Aorta (tissue), 5 donors: ENCODE data around the gene RIBC2. TPM values are rescaled to one million over a fixed set of nuclear protein-coding genes. Genes with fewer than 3 reads are reported as not detected.
"Not testable (repeated sequence)": the region's sequence is repeated elsewhere in the genome, so short reads cannot be mapped to it uniquely, and the experiment has no call there.

ENCODE experiments used
- ATAC-seq: fragments of 200-7000 bp; cut with Tn5 transposase; one replicate; pipeline ENCODE4 v1.9.1; 2022; ENCODE audit warnings: moderate library complexity; ENCODE audit not compliant: low FRiP score
- DNase-seq, 2 donors: peaks; one replicate each; pipeline ENCODE4 v3.0.0-alpha.2; 2020
- H3K27ac ChIP-seq, 2 donors: one replicate each; pipeline ENCODE4 v1.5.1; 2013; ENCODE audit warnings: low read length in 2 of 2, mild to moderate bottlenecking in 2 of 2, moderate library complexity in 2 of 2, control low read depth in 1 of 2, inconsistent platforms in 1 of 2, low read depth in 1 of 2
- H3K27me3 ChIP-seq, 2 donors: one replicate each; pipeline ENCODE4 v1.6.1; 2013; ENCODE audit warnings: control low read depth in 1 of 2, low read length in 1 of 2, mild to moderate bottlenecking in 1 of 2, moderate library complexity in 1 of 2; ENCODE audit not compliant: insufficient read depth in 2 of 2, control insufficient read depth in 1 of 2
- H3K36me3 ChIP-seq, 2 donors: one replicate each; pipeline ENCODE4 v1.6.1; 2013; ENCODE audit warnings: control low read depth in 1 of 2, low read length in 1 of 2, mild to moderate bottlenecking in 1 of 2; ENCODE audit not compliant: insufficient read depth in 2 of 2, control insufficient read depth in 1 of 2
- H3K4me1 ChIP-seq, 2 donors: one replicate each; pipeline ENCODE4 v1.6.1; 2013; ENCODE audit warnings: low read length in 2 of 2, control low read depth in 1 of 2, mild to moderate bottlenecking in 1 of 2, moderate library complexity in 1 of 2; ENCODE audit not compliant: insufficient read depth in 2 of 2, control insufficient read depth in 1 of 2
- H3K4me3 ChIP-seq, 2 donors: one replicate each; pipeline ENCODE4 v1.5.1; 2013; ENCODE audit warnings: low read length in 2 of 2, control low read depth in 1 of 2, mild to moderate bottlenecking in 1 of 2
- H3K9me3 ChIP-seq: one replicate; pipeline ENCODE4 v1.6.1; 2013; ENCODE audit warnings: mild to moderate bottlenecking, low read length; ENCODE audit not compliant: control insufficient read depth
- WGBS, 2 donors: extraction: QIAGEN DNeasy Blood & Tissue Kit; methylation state at CpG; one replicate each; pipeline ENCODE4 v1.1.7; 2013; 5-methylcytosine and 5-hydroxymethylcytosine counted together
- intact Hi-C, 2 donors: fragments of 100-400 bp; cut with DNase I; formaldehyde crosslinking; loops; one replicate each; pipeline versions ENCODE4 v1.14.2 to v1.15.0; 2022
- polyA plus RNA-seq, 2 donors: library from polyadenylated mRNA; stranded (reverse); fragments of 200-250 nt; gene quantifications; one replicate each; pipeline ENCODE4 v1.2.3, GENCODE V29; 2013
- total RNA-seq, 2 donors: library from RNA; stranded (reverse); fragmentation: NEBNext Ultra II Directional; extraction: Animal tissue kit (Norgen Biotek cat#: 25700); gene quantifications; one replicate each; pipeline ENCODE4 v1.2.1, GENCODE V29; 2021
- donor health status: healthy with polysubstance abuse.
- donor health status: Bipolar disorder and iron deficiency.
- donor health status: DM: no; HTN: no; CAD: no.
- donor health status: DM: no; HTN: no; CAD: no.
- donor health status: DM: yes; HTN: yes; CAD: no.

Gene RIBC2
- total and polyA plus RNA-seq, 4 donors = 0.31 to 1.2 (median 0.55) TPM; not detected in 1

DNA sequence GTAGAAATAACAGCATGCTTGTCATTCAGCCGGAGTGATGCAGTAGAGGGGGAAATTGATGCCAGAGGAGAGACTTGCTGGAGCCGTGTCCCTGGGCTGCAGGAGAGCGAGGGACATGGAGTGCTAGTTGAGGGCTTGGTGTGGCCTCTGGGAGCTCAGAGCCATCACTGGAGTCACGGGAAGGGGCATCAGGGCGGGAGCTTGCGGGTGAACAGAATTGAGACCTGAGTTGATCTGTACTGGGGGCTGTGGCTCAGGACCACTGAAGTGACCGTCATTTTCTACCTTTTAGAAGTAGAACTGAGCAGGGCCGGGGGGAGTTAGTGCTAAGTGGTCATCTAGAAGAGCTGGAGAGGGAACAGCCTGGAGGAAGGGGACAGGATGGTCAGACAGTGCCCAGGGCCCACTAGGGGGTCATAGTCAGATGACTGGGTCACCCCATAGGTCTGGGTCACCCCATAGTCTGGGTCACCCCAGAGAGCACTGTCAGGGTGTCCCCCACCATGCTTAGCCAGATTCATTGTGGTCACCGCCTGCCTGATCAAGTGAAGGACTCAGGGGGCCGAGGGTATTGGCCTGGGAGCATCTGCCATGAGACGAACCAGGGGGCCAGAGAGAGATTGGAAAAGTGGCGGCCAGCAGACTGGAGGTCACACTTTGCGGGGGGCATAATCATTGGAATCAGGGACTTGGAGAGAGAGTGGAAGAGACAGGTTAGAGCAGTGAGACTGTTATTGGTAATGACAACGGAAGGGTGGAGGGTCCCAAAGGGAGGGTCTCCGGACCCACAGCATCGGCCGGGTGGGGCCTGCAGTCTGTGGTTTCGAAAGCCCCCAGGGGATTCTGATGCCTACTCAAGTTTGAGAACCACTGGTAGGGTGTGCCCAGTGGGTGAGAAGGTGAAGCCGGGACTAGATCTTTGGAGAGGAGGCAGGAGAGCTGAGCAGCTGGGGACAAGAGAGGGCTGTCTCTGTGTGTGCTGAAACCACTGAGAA, 15.2 kb downstream of the RIBC2 start:
- DNase-seq = peak in 1 of 2 donors; percentile 52

DNA sequence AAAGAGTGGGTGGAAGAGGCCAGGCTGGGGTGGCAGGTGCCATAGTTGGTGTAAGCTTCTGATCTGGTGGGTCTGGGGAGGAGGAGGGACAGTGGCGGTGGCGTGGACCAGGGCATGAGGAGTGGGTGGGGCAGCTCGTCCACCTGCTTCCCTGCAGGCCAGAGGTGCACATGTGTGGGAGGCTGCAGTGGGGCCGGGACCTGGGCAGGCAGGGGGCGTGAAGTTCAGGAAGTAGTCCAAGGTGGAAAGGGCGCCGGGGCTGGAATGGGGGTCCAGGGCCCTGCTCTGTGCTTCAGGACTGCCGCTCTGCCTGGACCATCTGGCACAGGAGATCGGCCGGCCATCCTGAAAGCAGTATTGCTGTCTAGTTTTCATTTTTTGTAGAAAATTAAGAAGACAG, 15.9 kb downstream of the RIBC2 start:
- DNase-seq (peak in 1 of 2 donors; percentile 72), ATAC-seq (no peak)
- intact Hi-C loops = no loop called here

More for the DNA sequence above, 15.2 kb downstream of the RIBC2 start:
- no peaks in the 10 kb centered on the region for H3K36me3 ChIP-seq
- intact Hi-C loops = no loop called here
- no peak for ATAC-seq
- H3K27me3 ChIP-seq = no peaks in the 10 kb centered on the region
- no peaks in the 10 kb centered on the region for H3K9me3 ChIP-seq
- H3K4me1 ChIP-seq = no peaks in the 10 kb centered on the region
- WGBS, 2 donors = 87 to 88% methylated on average over 19 of the region's 19 CpGs
- H3K4me3 ChIP-seq = no peak overlapping the region
- no peak overlapping the region for H3K27ac ChIP-seq

DNA sequence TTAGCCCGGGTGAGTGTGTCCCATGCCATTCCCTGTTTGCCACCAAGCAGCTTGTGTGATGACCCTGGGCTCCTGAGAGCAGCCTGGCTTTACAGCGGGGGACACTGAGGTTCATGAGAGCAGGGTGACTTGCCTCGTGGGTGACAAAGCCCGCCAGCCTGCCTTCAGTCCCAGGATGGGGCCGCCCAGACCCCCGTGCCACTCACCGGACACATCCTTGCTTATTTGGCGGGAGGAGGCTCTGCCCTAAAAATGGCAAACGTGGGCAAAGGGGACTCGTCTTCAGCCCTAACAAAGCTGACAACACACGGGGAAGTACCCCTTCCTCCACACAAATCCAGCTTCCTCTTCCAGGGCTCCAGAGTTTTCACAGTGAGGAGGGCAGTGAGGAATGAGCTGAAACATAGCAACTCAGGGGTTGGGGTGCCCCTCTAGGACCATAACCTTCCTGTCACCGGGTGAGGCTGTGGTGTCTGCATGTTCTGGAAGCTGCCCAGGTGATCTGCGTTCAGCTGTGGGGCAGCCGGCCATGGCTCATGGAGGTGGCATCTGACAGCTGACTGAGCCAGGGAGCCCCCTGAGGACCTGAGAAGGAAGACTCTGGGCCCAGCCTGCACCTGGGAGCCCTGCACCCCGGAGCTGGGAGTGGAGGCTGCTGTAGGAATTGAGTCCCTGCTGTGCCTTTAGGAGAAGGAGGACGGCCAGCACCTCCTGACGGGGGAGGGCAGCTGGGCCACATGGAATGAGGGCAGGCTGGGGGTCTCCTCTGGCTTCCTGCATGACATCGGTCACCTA, 16.7 kb downstream of the RIBC2 start:
- no peak overlapping the region for H3K4me3 ChIP-seq
- intact Hi-C loops = no loop called here
- no peaks in the 10 kb centered on the region for H3K4me1 ChIP-seq
- H3K36me3 ChIP-seq = no peaks in the 10 kb centered on the region
- WGBS, 2 donors = 85 to 86% methylated on average over 18 of the region's 18 CpGs
- no peak overlapping the region for H3K27ac ChIP-seq
- DNase-seq = peak in 1 of 2 donors; percentile 43
- no peaks in the 10 kb centered on the region for H3K27me3 ChIP-seq
- ATAC-seq = no peak
- no peaks in the 10 kb centered on the region for H3K9me3 ChIP-seq

More for the DNA sequence above, 15.9 kb downstream of the RIBC2 start:
- WGBS, 2 donors = 94 to 96% methylated on average over 10 of the region's 10 CpGs
- Histone ChIP-seq H3K4me3 (no peak overlapping the region), H3K27me3 (no peaks in the 10 kb centered on the region), H3K27ac (no peak overlapping the region), H3K9me3 (no peaks in the 10 kb centered on the region), H3K36me3 (no peaks in the 10 kb centered on the region), H3K4me1 (no peaks in the 10 kb centered on the region)

DNA sequence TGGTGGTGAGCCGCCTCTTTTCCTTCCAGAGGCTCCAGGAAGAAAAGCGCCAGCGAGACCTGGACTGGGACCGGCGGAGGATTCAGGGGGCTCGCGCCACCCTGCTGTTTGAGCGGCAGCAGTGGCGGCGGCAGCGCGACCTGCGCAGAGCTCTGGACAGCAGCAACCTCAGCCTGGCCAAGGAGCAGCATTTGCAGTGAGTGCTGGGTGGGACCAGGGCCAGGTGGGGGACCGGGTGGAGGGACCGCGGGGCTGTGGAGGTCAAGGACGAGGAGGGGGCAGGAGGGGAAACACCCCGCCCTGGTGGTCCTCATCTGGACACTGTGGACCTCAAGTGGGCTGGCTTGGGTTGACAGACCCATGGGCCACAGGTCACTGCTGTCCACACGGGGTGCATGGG, 17.4 kb downstream of the RIBC2 start:
- no peak for ATAC-seq
- H3K27me3 ChIP-seq = no peaks in the 10 kb centered on the region
- H3K36me3 ChIP-seq = no peaks in the 10 kb centered on the region
- no peak overlapping the region for H3K27ac ChIP-seq
- H3K9me3 ChIP-seq = no peaks in the 10 kb centered on the region
- peak in 1 of 2 donors; percentile 72 for DNase-seq
- no peak overlapping the region for H3K4me3 ChIP-seq
- H3K4me1 ChIP-seq = no peaks in the 10 kb centered on the region
- 88 to 89% methylated on average over 19 of the region's 19 CpGs for WGBS, 2 donors
- intact Hi-C loops = no loop called here

DNA sequence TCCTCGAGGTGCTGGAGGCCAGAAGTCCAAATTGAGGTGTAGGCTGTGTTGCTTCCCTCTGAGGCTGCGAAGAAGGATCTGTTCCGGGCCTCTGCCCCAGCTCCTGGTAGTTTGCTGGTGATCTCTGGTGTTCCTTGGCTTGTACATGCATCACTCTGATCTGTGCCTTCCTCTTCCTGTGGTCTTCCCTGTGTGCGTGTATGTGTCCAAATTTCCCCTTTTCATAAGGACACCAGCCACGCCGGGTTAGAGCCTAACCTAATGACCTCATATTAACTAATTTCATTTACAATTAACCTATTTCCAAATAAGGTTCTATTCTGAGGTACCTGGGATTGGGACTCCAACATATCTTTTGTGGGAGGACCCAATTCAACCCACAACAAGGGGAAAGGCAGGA, 21.5 kb downstream of the RIBC2 start:
- Histone ChIP-seq H3K9me3 (no peaks in the 10 kb centered on the region), H3K36me3 (no peaks in the 10 kb centered on the region), H3K27ac (no peak overlapping the region), H3K4me1 (no peaks in the 10 kb centered on the region), H3K4me3 (no peak overlapping the region), H3K27me3 (no peaks in the 10 kb centered on the region)
- DNase-seq (no peak), ATAC-seq (no peak)
- WGBS, 2 donors = 86 to 87% methylated on average over 6 of the region's 6 CpGs
- intact Hi-C loops = loop anchor here (1.0 to 5.0 kb wide), 3 partner anchors 118 to 166 kb away; no protein-coding TSS in a partner anchor

DNA sequence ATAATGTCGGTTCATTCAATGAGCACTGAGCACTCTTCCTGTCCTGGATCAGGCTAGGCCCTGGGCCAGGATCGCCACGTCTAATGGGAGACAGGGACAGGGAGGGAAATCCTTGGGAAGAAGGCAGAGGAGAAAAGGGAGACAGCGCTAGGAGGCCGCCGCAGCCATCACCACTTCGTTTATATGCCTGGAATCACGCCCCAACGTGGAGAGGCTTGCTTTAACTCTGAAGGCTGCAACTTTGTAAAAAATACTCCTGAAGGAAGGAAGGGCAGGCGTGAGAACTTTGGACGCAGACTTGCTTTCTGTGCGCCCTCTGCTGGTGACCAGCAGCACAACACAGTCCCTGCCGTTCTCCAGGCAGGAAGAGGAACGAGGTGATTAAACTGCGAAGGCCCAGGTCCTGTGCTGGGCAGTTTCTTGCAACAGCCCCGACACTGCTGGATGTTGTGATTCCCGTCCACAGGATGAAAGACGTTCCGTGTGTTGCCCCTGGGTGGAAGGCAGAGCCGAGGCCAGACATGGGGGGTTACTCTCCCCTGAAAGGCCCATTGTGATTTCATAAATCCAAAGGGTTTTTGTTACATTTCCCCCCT, 22.1 kb downstream of the RIBC2 start:
- no peaks in the 10 kb centered on the region for H3K4me1 ChIP-seq
- DNase-seq (peak; percentile 91 to 95), ATAC-seq (peak; percentile 96)
- peak overlapping the region in 1 of 2 donors; percentile 32 for H3K27ac ChIP-seq
- WGBS, 2 donors = 2% methylated on average over 20 of the region's 20 CpGs
- H3K36me3 ChIP-seq = no peaks in the 10 kb centered on the region
- H3K27me3 ChIP-seq = no peaks in the 10 kb centered on the region
- intact Hi-C loops = loop anchor here (2.0 to 5.0 kb wide), 2 partner anchors 118 to 167 kb away; no protein-coding TSS in a partner anchor
- no peak overlapping the region for H3K4me3 ChIP-seq
- no peaks in the 10 kb centered on the region for H3K9me3 ChIP-seq

DNA sequence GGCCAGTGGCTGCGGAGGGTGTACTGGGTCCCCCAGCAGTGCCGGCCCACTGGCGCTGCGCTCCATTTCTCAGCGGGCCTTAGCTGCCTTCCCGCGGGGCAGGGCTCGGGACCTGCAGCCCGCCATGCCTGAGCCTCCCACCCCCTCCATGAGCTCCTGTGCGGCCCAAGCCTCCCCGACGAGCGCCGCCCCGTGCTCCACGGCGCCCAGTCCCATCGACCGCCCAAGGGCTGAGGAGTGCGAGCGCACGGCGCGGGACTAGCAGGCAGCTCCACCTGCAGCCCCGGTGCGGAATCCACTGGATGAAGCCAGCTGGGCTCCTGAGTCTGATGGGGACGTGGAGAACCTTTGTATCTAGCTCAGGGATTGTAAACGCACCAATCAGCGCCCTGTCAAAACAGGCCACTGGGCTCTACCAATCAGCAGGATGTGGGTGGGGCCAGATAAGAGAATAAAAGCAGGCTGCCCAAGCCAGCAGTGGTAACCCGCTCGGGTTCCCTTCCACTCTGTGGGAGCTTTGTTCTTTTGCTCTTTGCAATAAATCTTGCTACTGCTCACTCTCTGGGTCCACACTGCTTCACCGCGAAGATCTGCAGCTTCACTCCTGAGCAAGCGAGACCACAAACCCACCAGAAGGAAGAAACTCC, 23.5 kb downstream of the RIBC2 start:
- H3K27ac ChIP-seq, H3K4me3 ChIP-seq, H3K9me3 ChIP-seq, H3K36me3 ChIP-seq, H3K4me1 ChIP-seq, H3K27me3 ChIP-seq, DNase-seq, ATAC-seq: not testable (repeated sequence)
- intact Hi-C loops = loop anchor here in 1 of 2 donors (5.0 kb wide), 1 partner anchor 120 kb away; no protein-coding TSS in a partner anchor
- WGBS, 2 donors = 84 to 96% methylated on average over 32 to 34 of the region's 34 CpGs

DNA sequence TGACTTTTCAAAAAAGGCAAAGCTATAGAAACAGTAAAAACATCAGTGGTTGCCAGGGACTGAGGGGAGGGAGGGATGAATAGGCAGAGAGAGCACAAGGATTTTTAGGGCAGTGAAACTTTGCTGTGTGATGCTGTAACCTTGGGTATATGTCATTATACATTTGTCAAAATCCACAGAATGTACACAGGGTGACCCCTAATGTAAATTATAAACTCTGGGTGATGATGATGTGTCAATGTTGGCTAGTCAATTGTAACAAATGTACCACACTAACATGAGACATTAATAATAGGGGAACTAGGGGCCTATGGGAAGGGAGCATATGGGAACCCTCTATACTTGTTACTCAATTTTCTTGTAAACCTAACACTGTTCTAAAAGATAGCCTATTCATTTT, 24.8 kb downstream of the RIBC2 start:
- intact Hi-C loops = loop anchor here in 1 of 2 donors (5.0 kb wide), 1 partner anchor 121 kb away; no protein-coding TSS in a partner anchor
- no peak for DNase-seq
- no peak for ATAC-seq
- Histone ChIP-seq H3K36me3 (no peaks in the 10 kb centered on the region), H3K4me3 (no peak overlapping the region), H3K27ac (no peak overlapping the region), H3K27me3 (no peaks in the 10 kb centered on the region), H3K9me3 (no peaks in the 10 kb centered on the region), H3K4me1 (no peaks in the 10 kb centered on the region)
